Small intestine (tissue), 7 donors: ENCODE measurements around the gene ACSF2. TPM values are rescaled to one million over a fixed set of nuclear protein-coding genes. Genes with fewer than 3 reads are reported as not detected.
"Not testable (repeated sequence)": the region's sequence is repeated elsewhere in the genome, so short reads cannot be mapped to it uniquely, and the experiment has no call there.

Source experiments
- DNase-seq, 2 donors: peaks; one replicate each; pipeline versions ENCODE4 v3.0.0 to v3.0.0-alpha.2; 2013
- FAIRE-seq: peaks from 2 replicates; lab custom pipeline; 2012; peaks lifted over from hg19 to GRCh38; lab: Jason Lieb, UNC
- H3K27ac ChIP-seq, 3 donors: one replicate each; pipeline ENCODE4 v1.5.1; 2013; ENCODE audit warnings: low read length in 2 of 3, mild to moderate bottlenecking in 2 of 3, control low read depth in 1 of 3, inconsistent platforms in 1 of 3, low read depth in 1 of 3, moderate library complexity in 1 of 3
- H3K27me3 ChIP-seq, 3 donors: one replicate each; pipeline ENCODE4 v1.6.1; 2013; ENCODE audit warnings: low read length in 3 of 3, inconsistent platforms in 1 of 3; ENCODE audit not compliant: control insufficient read depth in 3 of 3, insufficient read depth in 3 of 3
- H3K36me3 ChIP-seq, 3 donors: one replicate each; pipeline ENCODE4 v1.6.1; 2013; ENCODE audit warnings: low read length in 3 of 3, inconsistent platforms in 1 of 3, low read depth in 1 of 3, mild to moderate bottlenecking in 1 of 3, moderate library complexity in 1 of 3; ENCODE audit not compliant: control insufficient read depth in 3 of 3, insufficient read depth in 2 of 3
- H3K4me1 ChIP-seq, 3 donors: one replicate each; pipeline ENCODE4 v1.6.1; 2013; ENCODE audit warnings: low read length in 2 of 3, inconsistent platforms in 1 of 3, low read depth in 1 of 3, mild to moderate bottlenecking in 1 of 3, moderate library complexity in 1 of 3; ENCODE audit not compliant: control insufficient read depth in 3 of 3, insufficient read depth in 2 of 3
- H3K4me3 ChIP-seq, 3 donors: one replicate each; pipeline ENCODE4 v1.5.1; 2013; ENCODE audit warnings: low read length in 3 of 3, control low read depth in 1 of 3, inconsistent platforms in 1 of 3, low read depth in 1 of 3, mild to moderate bottlenecking in 1 of 3, moderate library complexity in 1 of 3
- H3K9me3 ChIP-seq, 2 donors: one replicate each; pipeline ENCODE4 v1.6.1; 2013; ENCODE audit warnings: low read depth in 1 of 2, low read length in 1 of 2; ENCODE audit not compliant: control insufficient read depth in 2 of 2, insufficient read depth in 1 of 2
- WGBS, 3 donors: extraction: QIAGEN DNeasy Blood & Tissue Kit; methylation state at CpG; one replicate each; pipeline ENCODE4 v1.1.7; 2013; 5-methylcytosine and 5-hydroxymethylcytosine counted together
- polyA plus RNA-seq, 4 donors: library from polyadenylated mRNA; stranded (reverse) in 3 of 4; unstranded in 1 of 4; fragments of 200-250 nt in 3 of 4; fragments of 120-200 nt in 1 of 4; gene quantifications; one replicate each; pipeline versions ENCODE4 v1.2.1 to v1.2.3, GENCODE V29; 2013
- donor health status: healthy with polysubstance abuse.
- donor health status: control.
- donor health status: control.
- donor health status: Bipolar disorder and iron deficiency.
- donor health status: healthy.

ACSF2 gene
- polyA plus RNA-seq, 4 donors: 13.5 to 259 (median 117) TPM

- peaks cover 6 to 66% (median 9%) of the 10 kb centered on the region in 3 donors for H3K4me1 ChIP-seq
- H3K27me3 ChIP-seq: no peaks in the 10 kb centered on the region
- peaks cover 0 to 7% (median 0%) of the 10 kb centered on the region in 3 donors for H3K36me3 ChIP-seq
- H3K27ac ChIP-seq: peak overlapping the region; percentile 53 to 83 (median 65)
- DNase-seq: peak; percentile 68 to 77
- WGBS, 3 donors: 15 to 21% (median 15%) methylated on average over 4 of the region's 4 CpGs
- peak overlapping the region; percentile 74 to 90 (median 74) for H3K4me3 ChIP-seq
- no peak for FAIRE-seq
- H3K9me3 ChIP-seq: no peaks in the 10 kb centered on the region
Observed at GRCh38 chr17:50426814-50427787, 1.1 kb downstream of the ACSF2 start.

DNA sequence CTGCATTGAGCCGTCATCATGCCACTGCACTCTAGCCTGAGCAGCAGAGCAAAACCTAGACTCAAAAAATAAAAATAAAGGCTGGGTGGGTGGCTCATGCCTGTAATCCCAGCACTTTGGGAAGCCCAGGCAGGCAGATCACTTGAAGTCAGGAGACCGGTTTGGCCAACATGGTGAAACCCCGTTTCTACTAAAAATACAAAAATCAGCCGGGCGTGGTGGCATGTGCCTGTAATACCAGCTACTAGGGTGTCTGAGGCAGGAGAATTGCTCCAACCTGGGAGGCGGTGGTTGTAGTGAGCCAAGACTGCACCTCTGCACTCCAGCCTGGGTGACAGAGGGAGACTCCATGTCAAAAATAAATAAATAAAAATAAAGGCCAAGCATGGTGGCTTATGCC, 2.1 kb downstream of the ACSF2 start:
- Histone ChIP-seq H3K27ac (peak overlapping the region; percentile 2 to 65 (median 8)), H3K4me3 (peak overlapping the region in 1 of 3 donors; percentile 9), H3K4me1 (peaks cover 6 to 66% (median 9%) of the 10 kb centered on the region in 3 donors)
- H3K27me3 ChIP-seq, H3K36me3 ChIP-seq, FAIRE-seq, H3K9me3 ChIP-seq, DNase-seq: not testable (repeated sequence)
- 64 to 84% (median 72%) methylated on average over 6 of the region's 6 CpGs for WGBS, 3 donors

- Histone ChIP-seq H3K4me3 (no peak overlapping the region), H3K36me3 (peaks cover 0 to 13% (median 0%) of the 10 kb centered on the region in 3 donors), H3K27ac (peak overlapping the region; percentile 2 to 71 (median 65)), H3K4me1 (peaks cover 6 to 62% (median 9%) of the 10 kb centered on the region in 3 donors), H3K9me3 (no peaks in the 10 kb centered on the region), H3K27me3 (no peaks in the 10 kb centered on the region)
- WGBS, 3 donors: 22 to 67% (median 42%) methylated on average over 7 of the region's 7 CpGs
- FAIRE-seq (no peak), DNase-seq (peak; percentile 90)
Observed at GRCh38 chr17:50428831-50429424, 2.9 kb downstream of the ACSF2 start.

DNA sequence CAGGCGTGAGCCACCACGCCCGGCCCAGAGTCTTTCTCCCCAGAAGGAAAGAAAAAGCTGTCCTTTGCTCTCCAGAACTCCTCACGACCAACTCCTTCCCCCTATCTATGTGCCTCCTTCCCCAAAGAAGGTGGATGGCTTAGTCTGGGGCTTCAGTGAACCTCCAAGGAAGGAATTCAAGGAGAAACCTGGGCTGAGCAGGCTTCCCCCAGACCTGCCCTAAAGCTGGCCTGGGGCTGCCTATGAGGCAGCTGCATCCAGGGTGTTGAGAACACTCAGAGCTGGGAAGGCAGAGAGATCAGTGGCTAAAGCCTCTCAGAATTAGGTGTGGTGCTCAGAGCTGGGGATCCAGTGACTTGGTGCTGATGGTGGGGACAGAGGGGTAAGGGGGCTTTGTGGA, 3.8 kb downstream of the ACSF2 start:
- Histone ChIP-seq H3K9me3 (no peaks in the 10 kb centered on the region), H3K4me1 (peaks cover 2 to 54% (median 8%) of the 10 kb centered on the region in 3 donors), H3K36me3 (peaks cover 0 to 16% (median 0%) of the 10 kb centered on the region in 3 donors), H3K27ac (peak overlapping the region in 1 of 3 donors; percentile 65), H3K4me3 (no peak overlapping the region), H3K27me3 (no peaks in the 10 kb centered on the region)
- no peak for FAIRE-seq
- 49 to 74% (median 72%) methylated on average over 4 of the region's 4 CpGs for WGBS, 3 donors
- DNase-seq: peak in 1 of 2 donors; percentile 17

DNA sequence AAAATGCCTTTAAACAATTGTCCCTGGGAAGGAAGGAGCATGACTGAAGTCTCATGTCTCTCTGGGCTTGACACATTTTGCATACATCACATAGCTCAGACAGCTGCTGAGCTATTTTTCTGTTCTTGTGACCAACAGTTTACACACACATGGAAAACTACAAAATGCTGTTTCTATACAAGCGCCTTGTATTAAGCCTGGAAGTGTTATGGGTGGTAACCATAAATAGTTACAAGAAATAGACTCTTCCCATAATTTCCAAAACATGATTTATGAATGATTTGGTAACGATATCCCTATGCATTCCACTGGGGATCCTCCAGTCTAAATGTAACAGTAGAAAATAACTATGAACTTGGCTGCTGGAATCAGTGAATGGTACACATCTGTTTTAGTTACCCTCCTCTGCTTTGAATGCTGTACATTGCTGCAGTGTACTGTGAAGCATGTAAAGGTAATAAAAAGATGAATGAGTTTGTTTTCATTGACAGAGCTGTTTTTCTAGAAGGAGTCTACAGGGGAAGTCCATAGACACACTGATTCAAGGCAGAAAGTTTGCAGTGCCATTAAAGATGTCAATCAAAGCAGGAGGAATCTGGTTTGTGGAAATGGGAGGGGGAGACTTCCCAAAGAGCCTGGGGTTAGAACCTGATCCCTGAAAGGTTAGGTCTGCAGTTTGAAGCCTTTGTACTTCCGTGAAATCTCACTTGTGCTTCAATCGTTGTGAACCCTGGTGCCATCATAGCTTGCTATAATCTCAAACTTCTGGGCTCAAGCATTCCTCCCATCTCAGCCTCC, 5.0 kb downstream of the ACSF2 start:
- DNase-seq (no peak), FAIRE-seq (no peak)
- no peaks in the 10 kb centered on the region for H3K27me3 ChIP-seq
- H3K9me3 ChIP-seq: no peaks in the 10 kb centered on the region
- H3K4me3 ChIP-seq: no peak overlapping the region
- peaks cover 0 to 24% (median 0%) of the 10 kb centered on the region in 3 donors for H3K36me3 ChIP-seq
- H3K27ac ChIP-seq: no peak overlapping the region
- WGBS, 3 donors: 77 to 83% (median 82%) methylated on average over 4 of the region's 4 CpGs
- peaks cover 0 to 44% (median 2%) of the 10 kb centered on the region in 3 donors for H3K4me1 ChIP-seq

DNA sequence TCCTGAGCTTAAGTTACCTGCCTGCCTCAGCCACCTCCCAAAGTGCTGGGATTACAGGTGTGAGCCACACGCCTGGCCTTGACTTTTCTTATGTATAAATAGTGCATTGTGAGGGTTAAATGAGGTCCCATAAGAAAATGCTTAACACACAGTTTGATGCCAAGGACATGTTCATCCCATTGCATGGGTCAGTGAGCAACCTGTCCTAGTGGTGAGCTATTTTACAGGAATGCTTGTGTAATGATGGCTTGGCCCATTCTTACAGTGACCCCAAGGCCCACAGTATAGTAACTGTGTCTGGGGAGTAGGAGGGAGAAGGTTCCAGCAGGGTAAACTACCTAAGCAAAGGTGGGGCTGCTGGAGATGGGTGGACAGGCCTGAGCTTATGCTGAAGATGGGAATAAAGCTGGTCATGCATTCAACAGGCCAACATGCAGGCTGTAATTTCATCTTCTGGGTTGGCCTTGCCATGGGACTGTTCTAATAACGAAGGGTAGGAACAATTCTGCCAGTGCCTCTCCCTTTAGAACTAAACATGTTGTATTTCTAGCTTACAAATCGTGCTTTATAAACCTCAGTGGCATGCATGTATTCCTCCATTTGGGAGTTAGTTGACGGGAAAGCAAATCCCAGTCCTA, 6.2 kb downstream of the ACSF2 start:
- Histone ChIP-seq H3K36me3 (peaks cover 0 to 29% (median 0%) of the 10 kb centered on the region in 3 donors), H3K4me1 (peaks cover 0 to 36% (median 2%) of the 10 kb centered on the region in 3 donors), H3K9me3 (no peaks in the 10 kb centered on the region), H3K27ac (no peak overlapping the region), H3K27me3 (no peaks in the 10 kb centered on the region), H3K4me3 (no peak overlapping the region)
- FAIRE-seq (no peak), DNase-seq (no peak)
- 80 to 98% (median 84%) methylated on average over 4 of the region's 4 CpGs for WGBS, 3 donors

- DNase-seq: no peak
- WGBS, 3 donors: 94 to 98% (median 96%) methylated on average over 4 of the region's 4 CpGs
Observed at GRCh38 chr17:50437409-50437808, 11.4 kb downstream of the ACSF2 start.

More at GRCh38 chr17:50437409-50437808, 11.4 kb downstream of the ACSF2 start:
- Histone ChIP-seq H3K27me3 (no peaks in the 10 kb centered on the region), H3K4me1 (peaks cover 0 to 26% (median 0%) of the 10 kb centered on the region in 3 donors), H3K36me3 (peaks cover 0 to 37% (median 0%) of the 10 kb centered on the region in 3 donors), H3K9me3 (no peaks in the 10 kb centered on the region), H3K27ac (no peak overlapping the region), H3K4me3 (no peak overlapping the region)
- no peak for FAIRE-seq
